Progenitor cell of endocrine pancreas (in vitro differentiated cells): ENCODE measurements around the gene TYMP. TPM values are rescaled to one million over a fixed set of nuclear protein-coding genes. Genes with fewer than 3 reads are reported as not detected.

Source experiments
- DNase-seq: peaks from one replicate; pipeline ENCODE4 v3.0.0; 2021; ENCODE audit warnings: low spot score; ENCODE audit not compliant: unreplicated experiment
- H3K27ac Mint-ChIP-seq: 2 replicates; pipeline ENCODE4 v1.8.0; 2021; ENCODE audit warnings: mild to moderate bottlenecking, moderate library complexity, mixed read lengths
- H3K27me3 Mint-ChIP-seq: 2 replicates; pipeline ENCODE4 v1.8.0; 2021; ENCODE audit warnings: mixed read lengths
- H3K36me3 Mint-ChIP-seq: 2 replicates; pipeline ENCODE4 v1.8.0; 2022; ENCODE audit warnings: mixed read lengths; ENCODE audit not compliant: insufficient read depth
- H3K4me1 Mint-ChIP-seq: 2 replicates; pipeline ENCODE4 v1.8.0; 2021; ENCODE audit warnings: low read depth, mixed read lengths
- H3K4me3 Mint-ChIP-seq: 2 replicates; pipeline ENCODE4 v1.8.0; 2021; ENCODE audit warnings: low read depth, mild to moderate bottlenecking, moderate library complexity, mixed read lengths
- H3K9me3 Mint-ChIP-seq: 2 replicates; pipeline ENCODE4 v1.8.0; 2021; ENCODE audit warnings: low read depth, mixed read lengths
- total RNA-seq: library from RNA; stranded (reverse); gene quantifications from 2 replicates; pipeline ENCODE4 v1.2.1, GENCODE V29; 2021
- TF ChIP-seq, protein P1 (sequence below): fragments of 200-600 bp; sonication (generic); IDR thresholded peaks from one replicate; pipeline ENCODE4 v1.5.0; 2021; ENCODE audit warnings: antibody characterized with exemption, mild to moderate bottlenecking; ENCODE audit not compliant: unreplicated experiment

TYMP gene
- total RNA-seq, 1 donor from 2014 or later: 1.6 TPM

DNA sequence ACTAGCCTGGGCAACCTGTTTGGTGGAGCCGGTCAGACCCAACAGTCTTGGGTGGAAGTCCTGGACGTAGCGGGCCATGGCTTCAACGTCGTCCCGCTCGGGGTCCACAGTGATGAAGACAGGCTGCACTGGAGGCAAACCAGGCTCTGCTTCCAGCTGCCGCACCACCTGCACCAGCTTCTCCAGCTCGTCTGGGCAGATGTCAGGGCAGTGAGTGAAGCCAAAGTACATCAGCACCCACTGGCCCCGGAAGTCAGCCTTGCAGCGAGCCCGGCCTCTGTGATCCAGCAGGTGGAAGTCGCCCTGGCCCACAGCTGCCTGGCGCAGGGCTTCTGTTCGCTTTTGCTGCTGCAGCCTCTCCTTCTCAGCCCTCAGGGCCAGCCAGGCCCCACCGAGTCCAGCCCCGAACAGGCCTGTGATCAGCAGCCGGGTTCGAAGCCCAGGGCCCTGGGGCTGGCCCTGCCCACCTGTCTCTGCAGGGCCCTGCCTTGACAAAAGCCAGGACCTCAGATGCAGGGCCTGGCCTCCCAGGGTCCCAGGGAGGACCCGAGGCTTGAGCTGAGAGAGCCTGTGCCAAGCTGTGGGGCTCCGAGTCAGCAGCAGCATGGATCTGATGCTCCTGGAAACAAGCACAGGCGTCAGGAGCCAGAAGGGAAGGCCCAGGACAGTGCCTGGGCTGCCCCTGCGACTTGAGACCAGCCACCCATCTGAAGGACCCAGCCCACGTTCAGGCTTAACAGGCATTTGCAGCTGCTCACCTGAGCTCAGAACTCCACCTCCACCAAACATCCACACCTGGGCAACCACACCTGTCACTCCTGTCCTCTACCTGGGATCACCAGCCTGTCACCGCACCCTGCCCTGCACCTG, 5.8 kb downstream of the TYMP start:
- peak overlapping the region; percentile 83 for H3K4me3 Mint-ChIP-seq
- TF ChIP-seq, protein P1, sequence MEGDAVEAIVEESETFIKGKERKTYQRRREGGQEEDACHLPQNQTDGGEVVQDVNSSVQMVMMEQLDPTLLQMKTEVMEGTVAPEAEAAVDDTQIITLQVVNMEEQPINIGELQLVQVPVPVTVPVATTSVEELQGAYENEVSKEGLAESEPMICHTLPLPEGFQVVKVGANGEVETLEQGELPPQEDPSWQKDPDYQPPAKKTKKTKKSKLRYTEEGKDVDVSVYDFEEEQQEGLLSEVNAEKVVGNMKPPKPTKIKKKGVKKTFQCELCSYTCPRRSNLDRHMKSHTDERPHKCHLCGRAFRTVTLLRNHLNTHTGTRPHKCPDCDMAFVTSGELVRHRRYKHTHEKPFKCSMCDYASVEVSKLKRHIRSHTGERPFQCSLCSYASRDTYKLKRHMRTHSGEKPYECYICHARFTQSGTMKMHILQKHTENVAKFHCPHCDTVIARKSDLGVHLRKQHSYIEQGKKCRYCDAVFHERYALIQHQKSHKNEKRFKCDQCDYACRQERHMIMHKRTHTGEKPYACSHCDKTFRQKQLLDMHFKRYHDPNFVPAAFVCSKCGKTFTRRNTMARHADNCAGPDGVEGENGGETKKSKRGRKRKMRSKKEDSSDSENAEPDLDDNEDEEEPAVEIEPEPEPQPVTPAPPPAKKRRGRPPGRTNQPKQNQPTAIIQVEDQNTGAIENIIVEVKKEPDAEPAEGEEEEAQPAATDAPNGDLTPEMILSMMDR: no peak
- peaks cover 11% of the 10 kb centered on the region for H3K4me1 Mint-ChIP-seq
- peak overlapping the region; percentile 96 for H3K27ac Mint-ChIP-seq
- H3K9me3 Mint-ChIP-seq: no peaks in the 10 kb centered on the region
- H3K27me3 Mint-ChIP-seq: peaks cover 13% of the 10 kb centered on the region
- no peak for DNase-seq
- peaks cover 4% of the 10 kb centered on the region for H3K36me3 Mint-ChIP-seq

DNA sequence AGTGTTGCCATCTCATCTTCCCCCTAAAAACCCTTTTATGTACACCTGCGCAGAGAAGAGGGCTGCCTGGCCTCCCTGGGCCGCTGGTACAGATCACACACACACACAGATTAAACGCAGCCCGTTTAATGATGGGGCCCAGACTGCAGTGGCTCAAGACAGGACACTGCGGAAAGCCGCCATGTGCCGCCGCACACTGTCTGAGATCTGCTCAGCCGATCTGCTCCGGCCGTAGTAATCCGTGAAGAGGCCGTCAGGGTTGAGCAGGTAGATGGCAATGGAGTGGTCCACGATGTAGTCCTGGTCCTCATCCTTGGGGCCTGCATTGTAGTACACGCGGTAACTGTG, 6.4 kb downstream of the TYMP start:
- H3K36me3 Mint-ChIP-seq: peaks cover 4% of the 10 kb centered on the region
- TF ChIP-seq, protein P1: no peak
- no peaks in the 10 kb centered on the region for H3K9me3 Mint-ChIP-seq

DNA sequence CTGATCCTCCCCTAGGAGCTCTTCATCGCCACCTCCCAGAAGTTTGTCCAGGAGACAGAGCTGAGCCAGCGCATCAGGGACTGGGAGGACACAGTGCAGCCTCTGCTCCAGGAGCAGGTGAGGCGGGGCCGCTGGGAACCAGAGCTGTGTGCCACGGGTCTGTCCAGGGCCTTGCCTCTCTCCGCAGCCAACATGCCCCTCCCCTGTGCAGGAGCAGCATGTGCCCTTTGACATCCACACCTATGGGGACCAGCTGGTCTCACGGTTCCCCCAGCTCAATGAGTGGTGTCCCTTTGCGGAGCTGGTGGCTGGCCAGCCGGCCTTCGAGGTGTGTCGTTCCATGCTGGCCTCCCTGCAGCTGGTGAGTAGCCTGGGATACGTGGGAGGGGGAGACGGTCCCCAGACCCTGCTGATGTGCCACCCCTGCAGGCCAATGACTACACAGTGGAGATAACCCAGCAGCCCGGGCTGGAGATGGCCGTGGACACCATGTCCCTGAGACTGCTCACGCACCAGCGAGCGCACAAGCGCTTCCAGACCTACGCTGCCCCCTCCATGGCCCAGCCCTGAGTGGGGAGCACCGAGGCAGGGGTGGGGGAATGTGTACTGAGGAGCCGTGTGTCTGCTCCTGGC, 6.9 kb downstream of the TYMP start:
- H3K36me3 Mint-ChIP-seq: peaks cover 4% of the 10 kb centered on the region
- TF ChIP-seq, protein P1: no peak
- DNase-seq: no peak
- peaks cover 11% of the 10 kb centered on the region for H3K4me1 Mint-ChIP-seq
- peaks cover 2% of the 10 kb centered on the region for H3K27me3 Mint-ChIP-seq
- H3K9me3 Mint-ChIP-seq: no peaks in the 10 kb centered on the region
- no peak overlapping the region for H3K27ac Mint-ChIP-seq
- no peak overlapping the region for H3K4me3 Mint-ChIP-seq

More for the DNA sequence above, 6.4 kb downstream of the TYMP start:
- H3K4me3 Mint-ChIP-seq: no peak overlapping the region
- H3K27ac Mint-ChIP-seq: no peak overlapping the region
- H3K27me3 Mint-ChIP-seq: peaks cover 7% of the 10 kb centered on the region
- DNase-seq: no peak
- H3K4me1 Mint-ChIP-seq: peaks cover 11% of the 10 kb centered on the region

DNA sequence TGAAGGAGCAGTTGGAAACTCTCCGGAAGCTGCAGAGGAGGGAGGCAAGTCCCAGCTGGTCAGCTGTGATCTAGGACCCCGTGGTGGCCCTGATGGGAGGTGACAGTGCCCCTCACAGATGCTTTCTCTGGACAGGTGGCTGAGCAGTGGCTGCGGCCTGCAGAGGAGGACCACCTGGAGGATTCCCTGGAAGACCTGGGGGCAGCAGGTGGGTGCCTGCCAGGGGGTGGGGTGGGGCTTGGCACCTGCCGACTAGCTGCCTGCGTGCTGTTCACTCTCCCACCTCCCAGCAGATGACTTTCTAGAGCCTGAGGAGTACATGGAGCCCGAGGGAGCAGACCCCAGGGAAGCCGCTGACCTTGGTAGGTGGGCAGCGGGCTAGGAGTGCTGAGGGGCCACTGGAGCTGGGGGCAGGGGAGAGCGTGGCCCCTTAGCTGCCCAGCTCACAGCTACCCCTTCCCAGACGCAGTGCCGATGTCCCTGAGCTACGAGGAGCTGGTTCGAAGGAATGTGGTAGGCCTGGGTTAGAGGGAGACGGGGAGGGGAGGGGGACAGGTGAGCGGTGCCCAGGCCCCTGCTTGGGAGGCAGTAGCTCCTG, 7.5 kb downstream of the TYMP start:
- Mint-ChIP-seq H3K27me3 (no peaks in the 10 kb centered on the region), H3K4me3 (no peak overlapping the region), H3K36me3 (peaks cover 4% of the 10 kb centered on the region), H3K4me1 (peaks cover 11% of the 10 kb centered on the region), H3K27ac (no peak overlapping the region), H3K9me3 (no peaks in the 10 kb centered on the region)
- DNase-seq: no peak
- TF ChIP-seq, protein P1: no peak

DNA sequence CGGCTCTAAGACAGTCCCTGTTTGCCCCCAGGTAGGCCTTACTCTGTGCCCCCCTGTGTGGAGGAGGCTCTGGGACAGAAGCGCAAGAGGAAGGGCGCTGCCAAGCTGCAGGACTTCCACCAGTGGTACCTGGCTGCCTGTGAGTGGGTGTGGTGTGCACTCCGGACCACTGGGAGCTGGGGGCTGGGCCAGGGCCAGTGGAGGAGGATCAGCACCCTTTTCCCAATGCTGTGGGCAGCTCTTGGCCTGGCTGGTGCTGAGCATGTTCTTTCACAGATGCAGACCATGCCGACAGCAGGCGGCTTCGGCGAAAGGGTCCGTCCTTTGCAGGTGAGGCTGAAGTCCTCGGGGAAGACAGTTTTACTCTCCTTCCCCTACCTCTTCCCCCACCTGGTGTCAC, 8.1 kb downstream of the TYMP start:
- Mint-ChIP-seq H3K9me3 (no peaks in the 10 kb centered on the region), H3K36me3 (peaks cover 4% of the 10 kb centered on the region), H3K4me3 (no peak overlapping the region), H3K4me1 (peaks cover 8% of the 10 kb centered on the region), H3K27ac (no peak overlapping the region), H3K27me3 (no peaks in the 10 kb centered on the region)
- no peak for DNase-seq
- TF ChIP-seq, protein P1: no peak
